ENCODE measurements around the gene PRR23A.

PRR23A gene

GRCh38 chr3:138971766-138972320 lies 34.2 kb downstream of the PRR23A start:
- DNase-seq: no peak

GRCh38 chr3:138964923-138965322 lies 41.1 kb downstream of the PRR23A start:
- no peak for DNase-seq

- DNase-seq: no peak
These were observed 41.8 kb downstream of the PRR23A start for GRCh38 chr3:138964264-138964663.

GRCh38 chr3:138962854-138963560 lies 43.1 kb downstream of the PRR23A start:
- DNase-seq: no peak

GRCh38 chr3:138960417-138960852 lies 45.6 kb downstream of the PRR23A start:
- no peak for DNase-seq

All from activated CD4-positive, alpha-beta T cell treated with anti-CD3 and anti-CD28 coated beads, Interleukin-2, amount 50 U/mL, for 16 hours (primary cell).